Effector CD8-positive, alpha-beta T cell (primary cell): ENCODE results near the gene N4BP2.
"Not testable (repeated sequence)": the region's sequence is repeated elsewhere in the genome, so short reads cannot be mapped to it uniquely, and the experiment has no call there.

Experiments used
- DNase-seq: peaks from one replicate; lab custom pipeline; 2025; lab: John Stamatoyannopoulos, UW
- total RNA-seq, 4 experiments: gene quantifications; one replicate each; lab custom pipeline; 2026; lab: John Stamatoyannopoulos, UW

The N4BP2 gene
- total RNA-seq = 51.4 to 77.3 (median 58.3) reads per million in 4 experiments

DNA sequence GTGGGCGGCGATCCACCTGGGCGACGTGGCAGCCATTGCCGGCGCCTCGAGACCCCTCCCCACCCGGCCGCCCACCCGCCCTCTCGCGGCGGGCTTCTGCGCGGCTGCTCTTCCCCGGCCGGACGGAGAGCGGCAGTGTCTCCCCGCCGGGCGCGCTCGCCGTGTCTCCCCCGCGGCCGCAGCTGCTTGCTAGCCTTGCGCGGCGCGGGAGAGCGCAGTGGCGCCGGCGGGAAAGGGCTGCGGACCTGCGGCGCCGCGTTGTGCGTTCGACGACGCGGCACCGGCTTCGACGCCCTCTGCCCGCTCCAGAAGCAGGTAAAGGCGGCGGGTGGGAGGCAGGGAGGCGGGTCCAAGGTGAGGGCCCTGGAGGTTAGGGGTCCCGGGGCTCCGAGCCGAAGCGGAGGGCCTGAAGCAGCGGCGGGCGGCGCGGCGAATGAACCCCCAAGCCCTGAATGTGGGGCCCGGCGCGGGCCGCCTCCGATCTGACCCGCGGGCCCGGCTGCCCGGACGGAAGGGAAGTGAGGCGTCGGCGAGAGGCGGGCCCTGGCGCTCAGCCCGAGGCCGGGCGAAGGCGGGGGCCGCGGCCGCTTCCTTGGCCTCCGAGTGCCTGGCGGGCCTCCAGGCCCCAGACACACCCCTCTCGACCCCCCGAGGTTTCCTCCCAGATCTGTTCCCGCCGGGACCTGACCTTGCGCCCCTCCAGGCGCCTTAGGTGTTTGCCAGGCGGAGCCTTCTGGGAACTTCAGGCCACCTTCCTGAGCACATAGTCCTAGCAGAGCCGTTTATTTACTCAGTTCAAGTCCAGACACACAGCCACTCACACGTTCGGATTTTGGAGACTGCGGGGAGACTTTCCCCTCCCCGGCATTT, at the start of gene N4BP2:
TSS of gene N4BP2 (plus strand) at position 135 of the 870 bp plus-strand sequence. CDS start 40,491 bp downstream, outside the sequence.
- DNase-seq = peak; percentile 42

DNA sequence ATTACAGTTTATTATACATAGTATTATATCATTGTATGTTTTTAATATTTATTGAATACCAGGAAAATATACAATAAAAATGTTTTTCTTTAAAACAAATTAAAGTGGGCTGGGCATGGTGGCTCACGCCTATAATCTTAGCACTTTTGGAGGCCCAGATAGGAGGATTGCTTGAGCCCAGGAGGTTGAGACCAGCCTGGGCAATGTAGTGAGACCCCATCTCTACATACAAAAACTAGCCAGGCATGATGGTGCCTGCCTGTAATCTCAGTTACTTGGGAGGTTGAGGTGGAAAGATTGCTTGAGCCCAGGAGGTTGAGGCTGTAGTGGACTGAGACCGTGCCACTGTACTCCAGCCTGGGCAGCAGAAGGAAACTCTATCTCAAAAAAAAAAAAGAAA, 40.6 kb upstream of the N4BP2 start:
- DNase-seq = no peak

DNA sequence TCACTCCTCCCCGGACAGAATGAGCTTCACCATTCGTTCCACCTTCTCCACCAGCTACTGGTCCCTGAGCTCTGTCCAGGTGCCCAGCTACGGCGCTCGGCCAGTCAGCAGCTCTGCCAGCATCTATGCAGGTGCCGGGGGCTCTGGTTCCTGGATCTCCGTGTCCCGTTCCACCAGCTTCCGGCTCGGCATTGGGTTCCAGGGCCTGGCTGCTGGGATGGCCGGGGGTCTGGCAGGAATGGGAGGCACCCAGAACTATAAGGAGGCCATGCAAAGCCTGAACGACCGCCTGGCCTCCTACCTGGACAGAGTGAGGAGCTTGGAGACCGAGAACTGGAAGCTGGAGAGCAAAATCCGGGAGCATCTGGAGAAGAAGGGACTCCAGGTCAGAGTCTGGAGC, 36.4 kb upstream of the N4BP2 start:
- no peak for DNase-seq

DNA sequence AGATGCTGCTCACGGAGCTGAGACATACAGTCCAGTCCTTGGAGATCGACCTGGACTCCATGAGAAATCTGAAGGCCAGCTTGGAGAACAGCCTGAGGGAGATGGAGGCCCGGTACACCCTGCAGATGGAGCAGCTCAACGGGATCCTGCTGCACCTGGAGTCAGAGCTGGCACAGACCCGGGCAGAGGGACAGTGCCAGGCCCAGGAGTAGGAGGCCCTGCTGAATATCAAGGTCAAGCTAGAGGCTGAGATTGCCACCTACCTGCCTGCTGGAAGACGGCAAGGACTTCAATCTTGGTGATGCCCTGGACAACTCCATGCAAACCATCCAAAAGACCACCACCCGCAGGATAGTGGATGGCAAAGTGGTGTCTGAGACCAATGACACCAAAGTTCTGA, 35.5 kb upstream of the N4BP2 start:
- not testable (repeated sequence) for DNase-seq

DNA sequence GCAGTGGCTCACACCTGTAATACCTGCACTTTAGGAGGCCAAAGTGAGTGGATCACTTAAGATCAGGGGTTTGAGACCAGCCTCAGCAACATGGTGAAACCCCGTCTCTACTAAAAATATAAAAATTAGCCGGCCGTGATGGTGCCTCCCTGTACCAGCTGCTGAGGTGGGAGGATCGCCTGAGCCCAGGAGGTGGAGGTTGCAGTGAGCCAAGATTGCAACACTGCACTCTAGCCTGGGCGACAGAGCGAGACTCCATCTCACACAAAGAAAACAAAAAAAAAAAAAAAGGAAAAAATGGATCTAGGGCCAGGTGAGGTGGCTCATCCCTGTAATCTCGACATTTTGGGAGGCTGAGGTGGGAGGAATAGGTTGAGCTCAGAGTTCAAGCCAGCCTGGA, 32.6 kb upstream of the N4BP2 start:
- not testable (repeated sequence) for DNase-seq

DNA sequence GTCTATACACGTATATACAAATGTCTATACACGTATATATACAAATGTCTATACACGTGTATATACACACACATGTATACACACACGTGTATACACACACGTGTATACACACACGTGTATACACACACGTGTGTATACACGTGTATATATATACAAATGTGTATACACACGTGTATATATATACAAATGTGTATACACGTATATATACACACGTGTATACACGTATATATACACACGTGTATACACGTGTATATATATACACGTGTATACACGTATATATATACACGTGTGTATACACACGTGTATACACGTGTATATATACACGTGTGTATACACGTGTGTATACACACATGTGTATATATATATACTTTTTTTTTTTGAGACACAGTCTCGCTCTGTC, 23.9 kb upstream of the N4BP2 start:
- no peak for DNase-seq

DNA sequence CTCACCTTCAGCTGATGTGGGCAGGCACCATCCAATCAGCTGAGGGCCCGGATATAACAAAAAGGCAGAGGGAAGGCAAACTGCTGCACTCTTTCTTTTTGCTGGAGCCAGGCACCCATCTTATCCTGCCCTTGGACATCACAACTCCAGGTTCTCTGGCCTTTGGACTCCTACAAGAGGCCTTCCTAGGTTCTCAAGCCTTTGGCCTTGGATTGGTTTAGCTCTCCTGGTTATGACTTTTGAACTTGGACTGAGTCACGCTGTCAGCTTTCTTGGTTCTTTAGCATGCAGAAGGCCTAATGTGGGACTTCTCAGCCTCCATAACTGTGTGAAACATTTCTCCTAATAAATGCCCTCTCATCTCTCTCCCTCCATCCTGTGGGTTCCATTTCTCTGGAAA, 23.0 kb upstream of the N4BP2 start:
- no peak for DNase-seq

DNA sequence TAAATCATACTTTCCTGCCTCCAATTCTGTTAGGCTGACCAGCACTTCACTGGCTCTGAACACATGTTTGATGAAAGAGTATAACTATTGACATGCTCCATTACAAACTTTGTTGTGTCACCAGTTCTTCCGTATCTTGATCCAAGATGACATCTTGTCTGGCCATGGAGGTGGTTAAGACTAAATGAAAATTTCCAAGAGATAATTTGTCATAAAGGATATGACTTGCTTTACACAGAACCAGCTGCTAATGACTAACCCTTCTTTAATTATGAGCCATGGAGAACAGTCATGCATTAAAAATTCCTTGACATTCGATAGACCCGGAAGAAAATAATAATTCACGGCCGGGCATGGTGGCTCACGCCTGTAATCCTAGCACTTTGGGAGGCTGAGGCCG, 17.7 kb upstream of the N4BP2 start:
- DNase-seq = no peak

DNA sequence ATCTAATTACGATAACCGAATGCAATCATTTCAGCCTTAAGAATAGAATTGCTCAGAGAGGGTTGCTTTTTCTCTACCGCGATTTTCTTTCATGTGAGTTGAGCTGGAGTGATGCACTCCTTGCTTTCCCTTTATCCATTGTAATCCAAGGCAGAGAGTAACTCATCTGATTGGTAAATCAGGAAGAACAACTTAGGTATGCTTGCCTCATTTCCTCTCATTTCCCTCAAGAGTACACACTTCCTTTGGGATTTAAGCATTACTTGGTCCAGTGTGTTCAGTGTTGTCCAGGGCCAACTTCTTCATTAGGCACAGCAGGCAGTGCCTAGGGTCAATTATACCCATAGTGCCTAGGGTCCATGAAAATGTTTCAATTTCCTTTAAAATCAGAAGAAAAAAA, 15.7 kb upstream of the N4BP2 start:
- DNase-seq = no peak

DNA sequence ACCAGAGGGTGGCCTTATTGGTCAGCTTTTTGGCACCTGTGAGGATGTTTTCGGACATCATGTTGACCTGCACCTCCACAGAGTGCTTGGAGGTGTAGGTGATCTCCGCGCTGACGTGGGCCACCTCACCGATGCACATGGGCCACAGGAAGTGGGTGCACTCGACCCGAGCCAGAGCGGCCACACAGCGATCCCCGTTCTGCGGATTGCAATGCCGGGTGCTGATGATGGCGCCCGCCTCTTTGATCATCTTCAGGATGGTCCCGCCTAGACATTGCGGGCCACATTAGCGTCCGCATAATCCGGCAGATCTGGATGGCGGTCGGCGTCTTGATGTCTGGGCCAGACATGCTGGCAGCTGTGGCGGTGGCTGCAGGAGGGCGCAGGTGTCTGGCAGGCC, 12.9 kb upstream of the N4BP2 start:
- DNase-seq = no peak

DNA sequence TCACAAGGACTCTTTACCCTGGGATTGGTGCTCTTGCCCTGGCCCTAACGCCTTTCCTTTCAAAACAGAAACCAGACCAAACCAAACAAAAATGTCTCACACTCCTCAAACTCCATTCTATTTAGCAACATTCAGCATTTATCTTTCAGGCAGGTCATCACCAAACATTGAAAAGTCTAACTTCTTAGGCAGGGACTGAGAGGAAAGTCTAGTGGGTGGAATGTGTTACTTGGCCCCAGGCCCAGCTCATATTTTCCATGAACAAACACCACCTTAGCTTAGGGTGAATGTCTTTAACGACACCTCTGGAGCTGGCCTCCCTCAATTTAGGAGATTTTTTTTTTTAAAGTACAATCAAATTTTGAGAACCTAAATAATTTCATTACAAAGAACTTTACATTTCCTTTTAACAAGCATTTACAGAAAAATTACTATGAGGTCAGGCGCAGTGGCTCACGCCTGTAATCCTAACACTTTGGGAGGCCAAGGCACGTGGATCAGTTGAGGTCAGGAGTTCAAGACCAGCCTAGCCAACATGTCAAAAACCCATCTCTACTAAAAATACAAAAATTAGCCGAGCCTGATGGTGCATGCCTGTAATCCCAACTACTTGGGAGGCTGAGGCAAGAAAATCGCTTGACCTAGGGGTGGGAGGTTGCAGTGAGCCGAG, 10.2 kb upstream of the N4BP2 start:
- DNase-seq = no peak

DNA sequence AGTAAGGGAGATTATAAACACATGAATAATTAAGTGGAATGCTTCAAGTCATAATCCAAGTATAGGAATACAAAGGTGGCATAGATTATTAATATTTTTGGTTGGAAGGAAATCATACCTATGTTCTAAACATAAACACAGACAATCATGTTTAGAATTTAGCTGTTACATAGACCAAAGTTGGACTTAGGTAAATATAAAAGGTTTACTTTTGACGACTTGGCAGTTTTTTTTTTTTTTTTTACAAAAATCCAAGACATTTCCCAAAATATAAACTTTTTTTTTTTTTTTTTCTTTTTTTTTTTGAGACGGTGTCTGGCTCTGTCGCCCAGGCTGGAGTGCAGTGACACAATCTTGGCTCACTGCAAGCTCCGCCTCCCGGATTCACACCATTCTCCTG, 3.5 kb upstream of the N4BP2 start:
- DNase-seq = no peak

DNA sequence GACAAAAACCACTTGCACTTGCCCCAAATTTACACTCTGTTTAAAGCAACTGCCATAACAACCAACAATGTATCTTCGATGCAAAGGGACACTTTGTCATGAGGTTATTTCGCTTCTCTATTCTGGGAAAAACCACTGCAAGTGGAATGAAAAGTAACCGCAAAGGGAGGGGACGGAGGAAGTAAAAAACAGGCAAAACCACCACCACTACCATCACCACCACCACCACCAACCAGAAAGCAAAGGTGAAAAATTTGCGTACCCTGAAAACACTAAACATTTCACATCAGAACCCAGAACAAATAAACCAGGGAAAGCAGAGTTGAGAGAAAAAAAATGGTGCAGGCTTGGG, 1.2 kb upstream of the N4BP2 start:
- peak; percentile 12 for DNase-seq

DNA sequence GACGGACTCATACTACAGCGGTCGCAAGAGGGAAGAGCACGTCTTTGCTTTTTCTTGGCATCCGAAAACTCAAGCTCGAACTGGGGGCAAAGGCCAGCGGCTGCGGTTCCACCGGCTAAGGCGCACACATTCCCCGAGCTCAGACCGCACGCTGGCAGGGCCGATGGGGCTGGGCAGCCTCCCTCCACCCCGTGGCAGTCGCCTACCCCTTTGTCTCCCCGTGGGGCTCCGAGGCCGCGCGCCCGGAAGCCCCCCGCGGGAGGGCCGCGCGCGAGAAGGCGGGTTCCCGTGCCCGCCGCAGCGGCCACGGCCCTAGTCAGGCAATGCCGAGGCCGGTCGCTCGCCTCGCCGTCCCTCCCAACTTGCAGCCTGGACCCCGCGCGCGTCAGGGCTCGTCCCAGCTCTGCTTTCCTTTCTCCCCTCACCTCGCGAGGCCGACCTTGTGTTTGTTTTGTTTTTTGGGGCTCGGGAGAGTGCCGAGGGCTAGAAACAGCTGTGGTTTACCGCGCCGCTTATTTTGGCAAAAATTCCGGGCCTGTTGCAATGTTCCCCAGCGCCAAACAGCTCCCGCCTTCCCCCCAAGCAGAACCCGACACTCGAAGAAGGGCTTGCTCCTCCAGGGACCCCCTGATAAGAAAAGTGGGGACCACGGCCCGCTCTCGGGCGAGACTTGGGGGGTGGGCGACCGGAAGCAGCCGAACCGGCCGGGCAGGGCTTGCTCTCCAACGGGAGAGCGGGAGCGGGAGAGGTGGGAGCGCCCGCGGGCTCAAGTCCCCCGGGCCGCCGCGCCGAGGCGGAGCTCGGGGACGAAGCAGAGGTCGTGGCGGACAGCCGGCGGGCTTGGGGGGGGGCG, 561 bp upstream of the N4BP2 start:
- peak; percentile 17 for DNase-seq

DNA sequence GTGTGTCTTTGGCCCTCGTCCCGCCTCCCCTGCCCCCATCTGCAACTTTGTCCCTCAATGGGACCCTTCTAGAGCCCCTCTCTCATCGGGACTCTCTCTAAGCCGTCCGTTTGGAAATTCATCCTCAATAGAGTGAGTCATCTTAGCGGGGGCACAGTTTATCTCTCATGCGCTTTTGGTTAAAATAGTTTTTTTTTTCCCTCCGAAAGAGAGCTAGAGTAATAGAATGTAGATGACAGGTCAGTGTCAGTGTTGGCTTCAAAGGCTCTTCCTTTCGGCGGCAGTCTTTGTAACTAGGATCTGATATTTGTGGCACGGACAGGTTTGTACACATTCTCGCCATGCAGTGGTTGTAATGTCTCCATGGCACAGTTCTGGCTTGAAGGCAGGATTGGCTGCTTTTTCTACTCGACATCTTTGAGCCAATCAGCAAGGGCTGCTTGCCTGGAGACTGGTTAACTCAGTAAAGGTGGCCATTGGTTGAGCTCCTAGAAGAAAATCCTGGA, 989 bp downstream of the N4BP2 start:
- DNase-seq = peak; percentile 52

DNA sequence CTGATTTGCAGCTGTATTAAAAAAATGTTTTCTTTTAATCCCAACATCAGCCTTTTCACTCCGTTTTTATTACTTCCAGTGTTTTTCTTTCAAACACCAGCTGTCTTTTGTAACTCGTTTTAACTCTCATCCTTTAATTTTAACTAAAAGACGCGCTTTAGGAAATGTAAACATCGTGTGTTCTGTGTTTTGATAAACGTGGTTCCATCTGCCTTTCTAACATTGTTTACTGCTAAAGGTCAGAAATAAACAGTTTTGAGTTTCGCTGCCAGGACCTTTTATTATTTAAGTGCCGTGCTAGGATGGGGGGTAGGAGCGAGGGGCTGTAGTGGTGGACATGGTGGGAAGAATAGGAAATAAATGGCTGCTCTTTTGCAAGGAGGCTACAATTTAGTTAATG, 1.5 kb downstream of the N4BP2 start:
- no peak for DNase-seq

DNA sequence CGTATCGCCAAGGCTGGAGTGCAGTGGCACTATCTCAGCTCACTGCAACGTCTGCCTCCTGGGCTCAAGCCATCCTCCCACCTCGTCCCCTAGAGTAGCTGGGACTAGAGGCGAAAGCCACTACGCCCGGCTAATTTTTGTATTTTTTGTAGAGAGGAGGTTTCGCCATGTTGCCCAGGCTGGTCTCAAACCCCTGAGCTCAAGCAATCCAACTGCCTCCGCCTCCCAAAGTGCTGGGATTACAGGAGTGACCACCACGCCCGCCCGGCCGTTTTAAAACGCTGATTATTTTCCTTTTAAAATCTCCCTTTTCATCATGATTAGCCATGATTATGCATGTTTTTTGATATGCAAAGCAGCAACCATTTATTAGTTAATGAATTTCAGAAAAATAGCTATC, 2.2 kb downstream of the N4BP2 start:
- no peak for DNase-seq

DNA sequence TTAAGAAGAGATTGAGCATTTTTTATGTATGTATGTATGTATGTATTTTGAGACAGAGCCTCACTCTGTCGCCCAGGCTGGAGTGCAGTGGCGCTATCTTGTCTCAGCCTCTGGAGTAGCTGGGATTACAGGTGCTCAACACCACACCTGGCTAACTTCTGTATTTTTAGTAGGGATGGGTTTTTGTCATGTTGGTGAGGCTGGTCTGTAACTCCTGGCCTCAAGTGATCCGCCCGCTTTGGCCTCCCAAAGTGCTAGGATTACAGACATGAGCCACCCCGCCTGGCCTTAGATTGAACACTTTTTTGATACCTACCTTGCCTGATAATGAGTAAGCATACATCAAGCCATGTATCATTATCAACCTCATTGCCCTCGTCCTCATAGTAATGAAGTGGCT, 2.7 kb downstream of the N4BP2 start:
- no peak for DNase-seq

DNA sequence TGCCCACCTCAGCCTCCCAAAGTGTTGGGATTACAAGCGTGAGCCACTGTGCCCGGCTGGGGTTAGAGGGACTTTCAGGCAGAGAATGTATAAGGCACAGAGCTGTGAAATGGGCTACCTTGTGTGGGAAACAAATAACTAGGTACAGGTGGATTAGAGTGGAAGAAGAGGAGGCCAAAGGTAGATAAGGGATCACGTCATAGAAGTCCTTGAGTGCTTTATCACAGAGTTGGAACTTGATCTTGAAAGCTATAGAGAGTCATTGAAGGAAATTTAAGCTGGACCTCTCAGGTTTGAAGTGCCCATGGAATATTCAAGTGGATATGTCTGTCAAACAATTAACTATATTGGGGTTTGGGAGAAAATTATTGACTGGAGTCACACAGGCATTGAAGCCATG, 8.4 kb downstream of the N4BP2 start:
- DNase-seq = no peak

DNA sequence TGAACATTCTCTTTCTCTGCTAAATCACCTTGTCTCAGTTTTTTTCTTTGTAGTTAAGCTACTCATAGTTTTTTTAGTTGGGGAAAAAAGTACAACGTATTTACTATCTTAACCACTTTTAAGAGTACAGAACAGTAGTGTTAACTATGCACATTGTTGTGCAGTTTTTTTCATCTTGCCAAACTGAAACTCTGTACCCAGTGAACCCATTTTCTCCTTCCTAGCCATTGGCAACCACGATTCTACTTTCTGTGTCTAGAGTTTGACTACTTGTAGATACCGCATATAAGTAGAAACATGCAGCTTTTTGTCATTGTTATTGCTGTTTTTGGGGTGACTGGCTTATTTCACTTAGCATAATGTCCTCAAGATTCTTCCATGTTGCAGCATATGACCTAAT, 10.0 kb downstream of the N4BP2 start:
- no peak for DNase-seq

DNA sequence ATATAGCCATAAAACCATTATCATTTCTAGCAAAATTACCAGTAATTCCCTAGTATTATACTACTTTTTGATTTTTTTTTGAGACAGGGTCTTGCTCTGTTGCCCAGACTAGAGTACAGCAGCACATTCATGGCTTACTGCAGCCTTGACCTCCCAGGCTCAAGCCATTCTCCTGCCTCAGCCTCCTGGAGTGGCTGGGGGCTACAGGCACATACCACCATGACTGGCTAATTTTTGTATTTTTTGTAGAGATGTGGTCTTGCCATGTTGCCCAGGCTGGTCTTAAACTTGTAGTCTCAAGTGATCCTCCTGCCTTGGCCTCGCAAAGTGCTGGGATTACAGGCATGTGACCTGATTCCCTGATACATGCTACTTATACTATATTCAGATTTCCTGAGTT, 13.7 kb downstream of the N4BP2 start:
- no peak for DNase-seq

DNA sequence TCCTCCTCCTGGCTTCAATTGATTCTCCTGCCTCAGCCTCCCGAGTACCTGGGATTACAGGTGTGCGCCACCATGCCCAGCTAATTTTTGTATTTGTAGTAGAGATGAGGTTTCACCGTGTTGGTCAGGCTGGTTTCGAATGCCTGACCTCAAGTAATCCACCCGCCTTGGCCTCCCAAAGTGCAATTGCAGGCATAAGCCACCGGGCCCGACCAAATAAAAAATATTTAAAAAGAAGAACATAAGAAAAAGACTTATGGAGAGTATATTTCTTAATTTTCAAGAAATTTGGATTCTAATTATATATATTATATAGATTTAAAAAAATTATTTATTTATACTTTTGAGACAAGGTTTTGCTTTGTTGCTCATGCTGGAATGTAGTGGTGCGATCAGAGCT, 29.8 kb downstream of the N4BP2 start:
- no peak for DNase-seq
